ENCODE results near the gene SEL1L. TPM values are rescaled to one million over a fixed set of nuclear protein-coding genes. Genes with fewer than 3 reads are reported as not detected.

Gene SEL1L
- polyA plus RNA-seq, 3 donors, result 14.4 to 48.4 (median 42.5) TPM

GRCh38 chr14:81525129-81525528 lies 8.5 kb downstream of the SEL1L start:
- H3K4me3 Mint-ChIP-seq, result no peak overlapping the region
- H3K9me3 Mint-ChIP-seq, result no peaks in the 10 kb centered on the region
- TF ChIP-seq, protein P1, sequence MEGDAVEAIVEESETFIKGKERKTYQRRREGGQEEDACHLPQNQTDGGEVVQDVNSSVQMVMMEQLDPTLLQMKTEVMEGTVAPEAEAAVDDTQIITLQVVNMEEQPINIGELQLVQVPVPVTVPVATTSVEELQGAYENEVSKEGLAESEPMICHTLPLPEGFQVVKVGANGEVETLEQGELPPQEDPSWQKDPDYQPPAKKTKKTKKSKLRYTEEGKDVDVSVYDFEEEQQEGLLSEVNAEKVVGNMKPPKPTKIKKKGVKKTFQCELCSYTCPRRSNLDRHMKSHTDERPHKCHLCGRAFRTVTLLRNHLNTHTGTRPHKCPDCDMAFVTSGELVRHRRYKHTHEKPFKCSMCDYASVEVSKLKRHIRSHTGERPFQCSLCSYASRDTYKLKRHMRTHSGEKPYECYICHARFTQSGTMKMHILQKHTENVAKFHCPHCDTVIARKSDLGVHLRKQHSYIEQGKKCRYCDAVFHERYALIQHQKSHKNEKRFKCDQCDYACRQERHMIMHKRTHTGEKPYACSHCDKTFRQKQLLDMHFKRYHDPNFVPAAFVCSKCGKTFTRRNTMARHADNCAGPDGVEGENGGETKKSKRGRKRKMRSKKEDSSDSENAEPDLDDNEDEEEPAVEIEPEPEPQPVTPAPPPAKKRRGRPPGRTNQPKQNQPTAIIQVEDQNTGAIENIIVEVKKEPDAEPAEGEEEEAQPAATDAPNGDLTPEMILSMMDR (IDR thresholded peaks at IDR 0.05), result no peak
- no CpG with 5 or more reads among the region's 1 CpG for WGBS (ENCODE audit: insufficient coverage)
- H3K4me3 ChIP-seq (replicated peaks in 1 of 3; ENCODE audit: low read depth in 2 of 3, low read length in 3 of 3), result no peak overlapping the region
- no peak overlapping the region for H2AFZ ChIP-seq (ENCODE audit: insufficient read depth, low read depth, low read length, poor library complexity, severe bottlenecking)
- H3K27ac ChIP-seq (ENCODE audit: low read depth in 1 of 2, low read length in 2 of 2), result no peak overlapping the region
- H4K20me1 ChIP-seq (ENCODE audit: insufficient read depth, low read length), result peaks cover 63% of the 10 kb centered on the region
- no peak overlapping the region for H3K27ac Mint-ChIP-seq
- no peaks in the 10 kb centered on the region for H3K9me3 ChIP-seq (replicated peaks in 1 of 2; ENCODE audit: control insufficient read depth in 1 of 2, insufficient read depth in 1 of 2, low read length in 2 of 2)
- H3K27me3 Mint-ChIP-seq (ENCODE audit: low read depth in 3 of 3), result peaks cover 0 to 2% (median 0%) of the 10 kb centered on the region in 3 donors
- H3K36me3 ChIP-seq (replicated peaks in 1 of 2; ENCODE audit: control insufficient read depth in 1 of 2, insufficient read depth in 2 of 2, low read length in 2 of 2), result peaks cover 61 to 79% of the 10 kb centered on the region in 2 donors
- H3K27me3 ChIP-seq (ENCODE audit: control insufficient read depth in 2 of 2, insufficient read depth in 2 of 2, low read length in 2 of 2), result no peaks in the 10 kb centered on the region
- peaks cover 26% of the 10 kb centered on the region for H3K4me1 Mint-ChIP-seq
- DNase-seq, result no peak
- peaks cover 52 to 59% of the 10 kb centered on the region in 2 donors for H3K36me3 Mint-ChIP-seq
- peaks cover 12 to 17% of the 10 kb centered on the region in 2 donors for H3K4me1 ChIP-seq (ENCODE audit: control insufficient read depth in 1 of 2, insufficient read depth in 2 of 2, low read length in 2 of 2)
- intact Hi-C loops (cut with micrococcal nuclease), result no loop called here
- H3K9ac ChIP-seq (ENCODE audit: insufficient read depth, low read length, poor library complexity, severe bottlenecking), result no peak overlapping the region
- peaks cover 77% of the 10 kb centered on the region for H3K79me2 ChIP-seq (ENCODE audit: insufficient read depth, low read length)
- H3K4me2 ChIP-seq (replicated peaks; ENCODE audit: extremely low read depth, low read length, poor library complexity, severe bottlenecking), result no peak overlapping the region

- Histone ChIP-seq H3K4me2 (replicated peaks; ENCODE audit: extremely low read depth, low read length, poor library complexity, severe bottlenecking) (no peak overlapping the region), H3K4me3 (replicated peaks in 1 of 3; ENCODE audit: low read depth in 2 of 3, low read length in 3 of 3) (no peak overlapping the region), H3K27me3 (ENCODE audit: control insufficient read depth in 2 of 2, insufficient read depth in 2 of 2, low read length in 2 of 2) (no peaks in the 10 kb centered on the region), H3K79me2 (ENCODE audit: insufficient read depth, low read length) (peaks cover 65% of the 10 kb centered on the region), H2AFZ (ENCODE audit: insufficient read depth, low read depth, low read length, poor library complexity, severe bottlenecking) (no peak overlapping the region), H3K27ac (ENCODE audit: low read depth in 1 of 2, low read length in 2 of 2) (no peak overlapping the region), H4K20me1 (ENCODE audit: insufficient read depth, low read length) (peaks cover 48% of the 10 kb centered on the region), H3K36me3 (replicated peaks in 1 of 2; ENCODE audit: control insufficient read depth in 1 of 2, insufficient read depth in 2 of 2, low read length in 2 of 2) (peaks cover 61 to 79% of the 10 kb centered on the region in 2 donors), H3K4me1 (ENCODE audit: control insufficient read depth in 1 of 2, insufficient read depth in 2 of 2, low read length in 2 of 2) (peaks cover 25 to 31% of the 10 kb centered on the region in 2 donors), H3K9me3 (replicated peaks in 1 of 2; ENCODE audit: control insufficient read depth in 1 of 2, insufficient read depth in 1 of 2, low read length in 2 of 2) (no peaks in the 10 kb centered on the region), H3K9ac (ENCODE audit: insufficient read depth, low read length, poor library complexity, severe bottlenecking) (no peak overlapping the region)
- no peak for DNase-seq
- intact Hi-C loops (cut with micrococcal nuclease), result no loop called here
- peaks cover 0 to 2% (median 0%) of the 10 kb centered on the region in 3 donors for H3K27me3 Mint-ChIP-seq (ENCODE audit: low read depth in 3 of 3)
- H3K27ac Mint-ChIP-seq, result no peak overlapping the region
- H3K4me1 Mint-ChIP-seq, result peaks cover 29% of the 10 kb centered on the region
- H3K9me3 Mint-ChIP-seq, result no peaks in the 10 kb centered on the region
- peaks cover 54 to 59% of the 10 kb centered on the region in 2 donors for H3K36me3 Mint-ChIP-seq
- WGBS (ENCODE audit: insufficient coverage), result 93% methylated on average over 2 of the region's 2 CpGs
- TF ChIP-seq, protein P1 (IDR thresholded peaks at IDR 0.05), result no peak
- H3K4me3 Mint-ChIP-seq, result no peak overlapping the region
These were observed 10.0 kb downstream of the SEL1L start for GRCh38 chr14:81523616-81524015.

Data from CD14-positive monocyte (primary cell).